Amniotic epithelial cell (primary cell): ENCODE data around the gene PDXP.
A peak's percentile ranks its signal among the peaks of the same experiment; 100 is the strongest.
"Not testable (repeated sequence)": the region's sequence is repeated elsewhere in the genome, so short reads cannot be mapped to it uniquely, and the experiment has no call there.

Experiments
- DNase-seq: peaks from one replicate; pipeline ENCODE4 v3.0.0-alpha.2; 2010; ENCODE audit warnings: low read depth

The PDXP gene

GRCh38 chr22:37674951-37675929, 16.7 kb downstream of the PDXP start, which contains the start of gene LGALS1:
LGALS1 (plus strand) TSS chr22:37675636; CDS start chr22:37675703, 67 bp downstream.
- peak; percentile 92 for DNase-seq

DNA sequence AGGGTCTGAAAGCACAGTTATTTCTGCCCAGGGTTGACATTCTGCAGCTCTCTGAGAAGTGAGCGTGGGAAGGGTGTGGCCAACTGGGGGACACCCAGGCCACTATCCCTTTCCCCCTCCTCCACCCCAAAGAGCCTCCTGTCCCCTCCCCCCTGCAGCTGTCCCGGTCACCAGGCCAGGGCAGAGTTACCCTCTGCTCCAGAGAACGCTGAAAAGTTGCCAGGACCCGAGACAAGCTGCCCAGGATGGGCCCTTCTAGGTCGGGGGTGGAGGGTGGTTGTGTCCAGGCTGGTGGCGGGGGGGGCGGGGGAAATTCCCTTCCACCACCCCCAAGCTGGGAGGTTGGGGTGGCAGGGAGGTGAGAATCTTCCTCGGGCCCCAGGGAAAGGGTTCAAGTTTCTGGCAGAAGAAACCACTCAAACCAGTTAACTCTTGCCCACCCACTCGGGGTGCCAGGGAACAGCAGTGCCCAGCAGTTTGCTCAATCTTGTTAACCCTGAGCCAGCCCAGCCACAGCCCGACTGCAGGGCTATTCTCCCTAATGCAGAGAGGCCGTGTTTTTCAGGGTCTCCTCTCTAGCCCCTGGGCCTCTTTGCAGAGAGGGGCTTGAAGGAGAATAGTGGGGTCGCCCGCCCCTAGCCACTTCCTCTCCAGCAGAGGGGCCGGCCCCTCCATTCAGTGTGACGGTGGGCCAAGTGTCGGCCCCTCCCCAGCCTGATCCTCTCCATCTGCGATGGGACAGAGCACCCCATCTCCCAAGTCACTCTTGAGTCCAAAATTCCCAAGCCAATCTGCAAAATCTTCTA, 17.6 kb downstream of the PDXP start:
- DNase-seq: peak; percentile 53

GRCh38 chr22:37676736-37677492, 18.4 kb downstream of the PDXP start:
- DNase-seq: peak; percentile 96

DNA sequence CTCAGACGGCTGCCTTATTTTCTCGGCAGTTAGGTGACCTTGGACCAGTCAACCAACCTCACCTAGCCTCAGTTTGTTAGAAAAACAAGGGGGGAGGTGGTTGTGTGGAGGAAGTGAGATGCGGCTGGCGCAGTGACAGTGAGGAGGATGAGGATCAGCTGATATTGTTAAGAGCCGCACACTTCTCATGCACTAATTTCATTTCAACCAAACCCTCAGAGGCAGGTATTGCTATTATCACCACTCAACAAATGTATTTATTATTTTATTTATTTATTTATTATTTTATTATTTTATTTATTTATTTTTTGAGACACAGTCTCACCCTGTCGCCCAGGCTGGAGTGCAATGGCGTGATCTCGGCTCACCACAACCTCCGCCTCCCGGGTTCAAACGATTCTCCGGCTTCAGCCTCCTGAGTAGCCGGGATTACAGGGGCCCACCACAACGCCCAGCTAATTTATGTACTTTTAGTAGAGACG, 19.0 kb downstream of the PDXP start:
- DNase-seq: no peak

GRCh38 chr22:37678372-37678771, 19.8 kb downstream of the PDXP start:
- no peak for DNase-seq

DNA sequence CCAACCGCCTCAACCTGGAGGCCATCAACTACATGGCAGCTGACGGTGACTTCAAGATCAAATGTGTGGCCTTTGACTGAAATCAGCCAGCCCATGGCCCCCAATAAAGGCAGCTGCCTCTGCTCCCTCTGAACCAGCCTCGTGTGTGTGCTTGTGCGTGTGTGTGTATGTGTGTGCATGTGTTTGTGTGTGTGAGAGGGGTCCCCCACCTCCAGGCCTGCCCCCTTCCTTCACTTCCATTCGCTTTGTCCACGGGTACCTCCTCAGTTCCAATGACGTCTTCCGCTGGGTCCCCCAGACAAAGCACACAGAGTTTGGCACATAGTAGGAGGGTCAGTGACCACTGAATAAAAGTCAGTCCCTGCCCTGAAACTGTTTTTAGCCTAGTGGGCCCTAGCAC, 21.1 kb downstream of the PDXP start:
- DNase-seq: no peak

DNA sequence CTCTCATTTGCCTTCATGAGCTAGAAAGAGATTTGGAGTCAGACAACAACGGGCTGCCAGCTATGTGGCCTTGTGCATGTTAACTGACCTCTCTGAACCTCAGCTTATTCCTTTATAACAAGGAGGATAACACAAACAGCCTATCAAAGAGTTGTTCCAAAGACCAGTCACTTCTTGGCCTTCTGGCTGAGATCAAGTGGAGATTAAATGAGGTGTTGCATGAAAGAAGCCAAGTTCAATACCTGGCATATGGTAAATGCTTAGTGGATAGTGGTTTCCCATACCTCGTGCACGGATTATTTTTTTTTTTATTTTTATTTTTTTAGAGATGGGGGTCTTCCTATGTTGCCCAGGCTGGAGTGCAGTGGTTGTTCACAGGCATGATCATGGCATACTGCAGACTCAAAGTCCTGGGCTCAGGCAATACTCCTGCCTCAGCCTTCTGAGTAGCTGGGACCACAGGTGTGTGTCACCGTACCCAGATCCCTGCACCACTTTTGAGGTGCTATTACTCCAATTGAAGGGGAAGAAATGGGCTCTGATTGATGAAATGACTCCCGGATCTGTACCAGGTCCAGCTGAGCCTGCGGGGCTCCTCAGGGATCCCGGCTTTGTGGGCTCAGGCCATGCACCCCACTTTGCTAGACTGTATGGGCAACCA, 21.8 kb downstream of the PDXP start:
- no peak for DNase-seq

DNA sequence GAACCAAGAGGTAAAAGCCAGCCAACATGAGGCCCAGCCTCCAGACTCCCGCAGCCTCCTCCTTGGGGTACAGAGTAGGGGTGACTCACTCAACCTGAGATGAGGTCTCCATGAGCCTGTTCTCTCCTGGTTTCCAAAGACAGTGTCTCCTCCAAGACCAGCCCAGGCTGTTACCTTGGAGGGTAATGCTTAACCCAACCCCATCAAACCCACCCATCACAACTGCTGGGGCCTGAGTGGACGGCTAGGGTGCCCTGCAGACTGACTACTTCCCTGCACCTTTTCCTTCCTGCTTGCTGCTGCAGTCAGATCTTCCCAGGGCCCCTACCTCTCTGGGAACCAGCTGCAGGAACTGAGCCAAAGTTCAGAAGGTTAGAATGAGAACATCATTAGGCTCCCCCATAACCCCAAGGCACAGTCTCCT, 22.5 kb downstream of the PDXP start:
- peak; percentile 47 for DNase-seq

- peak; percentile 73 for DNase-seq
Measured at GRCh38 chr22:37681556-37682049, 23.1 kb downstream of the PDXP start.

- no peak for DNase-seq
Measured at GRCh38 chr22:37684803-37685615, 26.5 kb downstream of the PDXP start.

DNA sequence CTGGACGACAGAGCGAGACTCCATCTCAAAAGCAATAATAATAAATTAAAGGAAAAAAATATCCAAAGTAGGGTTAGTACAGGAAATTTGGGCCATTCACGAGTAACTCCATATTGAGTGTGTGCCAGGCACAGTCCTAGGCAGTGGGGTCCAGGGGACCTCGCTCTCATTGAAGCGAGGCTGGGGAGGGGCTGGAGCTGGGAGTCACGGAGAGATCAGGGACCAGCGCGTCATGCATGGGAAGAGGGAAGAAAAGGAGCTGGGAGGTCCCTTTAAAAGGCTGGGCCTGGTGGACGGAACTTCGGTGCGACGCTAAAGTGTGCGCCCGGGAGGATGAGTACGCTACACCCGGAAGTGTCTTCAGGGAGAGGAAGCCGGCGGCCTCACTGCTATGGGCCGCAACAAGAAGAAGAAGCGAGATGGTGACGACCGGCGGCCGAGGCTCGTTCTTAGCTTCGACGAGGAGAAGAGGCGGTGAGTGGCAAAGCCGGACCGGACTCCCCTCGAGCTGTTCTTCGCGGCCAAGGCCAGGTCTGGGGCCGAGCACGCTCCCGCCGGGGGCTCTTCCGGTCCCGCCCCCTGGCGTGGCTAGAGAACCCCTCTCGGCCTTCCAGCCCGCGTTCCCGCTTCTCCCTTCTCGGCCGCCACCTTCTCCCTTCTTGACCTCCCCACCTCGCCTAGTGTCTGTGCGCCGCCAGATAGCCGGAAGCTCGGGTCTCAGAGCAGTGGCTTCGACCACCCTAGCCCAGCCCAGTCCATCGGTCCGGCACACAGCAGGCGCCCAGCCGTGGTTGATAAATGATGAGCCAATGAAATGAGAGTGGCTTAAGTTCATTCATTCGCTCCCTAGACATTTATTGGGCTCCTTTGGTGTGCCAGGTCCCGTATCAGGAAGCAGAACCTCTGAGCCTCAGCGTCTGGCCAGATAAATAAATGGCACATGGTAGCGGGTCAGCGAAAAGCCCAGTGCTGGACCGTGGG, 27.8 kb downstream of the PDXP start, which contains the start of gene NOL12:
TSS of gene NOL12 (plus strand) at position 342 of the 981 bp plus-strand sequence. CDS start at position 392, 50 bp downstream.
- peak; percentile 87 for DNase-seq

GRCh38 chr22:37690407-37690806, 31.9 kb downstream of the PDXP start:
- no peak for DNase-seq

DNA sequence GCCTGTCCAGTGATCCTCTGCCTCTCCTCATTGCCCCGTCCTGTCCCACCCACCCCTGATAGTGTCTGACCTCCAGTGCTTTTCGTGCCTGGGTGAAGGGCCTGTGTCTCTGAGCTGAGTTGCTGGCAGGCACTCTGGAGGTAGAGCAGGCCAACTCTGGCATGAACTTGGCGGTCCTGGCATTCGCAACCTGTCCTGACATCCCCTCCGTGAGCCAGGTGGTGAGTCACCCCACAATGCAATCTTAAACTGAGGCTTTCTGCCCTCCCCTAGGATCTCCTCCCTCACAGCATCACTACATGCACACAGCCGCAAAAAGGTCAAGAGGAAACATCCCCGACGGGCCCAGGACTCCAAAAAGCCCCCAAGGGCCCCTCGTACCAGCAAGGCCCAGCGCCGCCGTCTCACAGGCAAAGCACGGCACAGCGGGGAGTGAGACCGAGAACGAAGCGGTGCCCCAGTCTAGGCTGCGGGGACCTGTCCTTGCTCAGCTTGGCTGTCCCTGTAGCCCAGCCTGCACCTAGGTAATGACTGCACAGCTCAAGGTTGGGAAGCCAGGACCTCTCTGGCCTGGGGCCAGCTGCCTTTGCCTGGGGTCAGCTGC, 32.5 kb downstream of the PDXP start:
- no peak for DNase-seq

DNA sequence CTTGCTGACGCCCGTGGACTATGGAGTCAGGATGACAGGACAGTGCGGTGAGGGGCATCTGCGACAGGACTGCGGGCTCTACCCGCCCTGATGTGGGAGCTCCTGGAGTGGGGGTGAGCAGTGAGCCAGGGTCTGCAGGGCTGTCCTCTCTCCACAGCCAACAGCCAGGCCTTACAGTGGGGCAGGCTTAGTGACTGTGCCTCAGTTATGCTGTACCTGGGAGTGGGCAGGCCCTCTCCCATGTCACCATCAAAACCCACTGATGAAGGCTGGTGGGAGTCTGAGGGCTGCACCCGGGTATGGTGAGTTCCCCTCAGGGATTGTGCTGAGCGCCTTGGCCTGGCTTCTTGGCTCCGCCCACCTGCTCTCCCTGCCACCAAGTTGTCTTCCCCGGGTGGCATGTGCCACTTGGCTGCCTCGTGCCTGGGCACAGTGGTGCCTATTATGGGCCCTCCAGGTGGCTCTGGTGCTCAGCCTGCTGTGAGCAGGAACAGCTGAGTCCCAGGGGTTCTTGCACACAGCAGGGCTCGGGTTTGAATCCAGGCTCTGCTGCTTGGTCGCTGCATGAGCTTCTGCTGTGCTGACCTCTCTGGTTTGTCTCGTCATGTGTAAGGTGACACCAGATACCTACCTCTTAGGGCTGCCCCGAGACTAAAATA, 34.2 kb downstream of the PDXP start:
- no peak for DNase-seq

DNA sequence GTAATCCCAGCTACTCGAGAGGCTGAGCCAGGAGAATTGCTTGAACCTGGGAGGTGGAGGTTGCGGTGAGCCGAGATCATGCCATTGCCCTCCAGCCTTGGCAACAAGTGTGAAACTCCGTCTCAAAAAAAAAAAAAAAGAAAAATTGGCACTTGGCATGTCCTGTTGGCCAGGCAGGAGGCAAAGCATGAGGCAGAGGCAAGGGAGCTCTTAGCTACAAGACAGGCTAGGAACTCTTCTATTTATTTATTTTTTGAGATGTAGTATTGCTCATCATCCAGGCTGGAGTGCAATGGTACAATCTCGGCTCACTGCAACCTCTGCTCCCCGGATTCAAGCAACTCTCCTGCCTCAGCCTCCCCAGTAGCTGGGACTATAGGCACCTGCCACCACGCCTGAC, 35.6 kb downstream of the PDXP start:
- DNase-seq: not testable (repeated sequence)

DNA sequence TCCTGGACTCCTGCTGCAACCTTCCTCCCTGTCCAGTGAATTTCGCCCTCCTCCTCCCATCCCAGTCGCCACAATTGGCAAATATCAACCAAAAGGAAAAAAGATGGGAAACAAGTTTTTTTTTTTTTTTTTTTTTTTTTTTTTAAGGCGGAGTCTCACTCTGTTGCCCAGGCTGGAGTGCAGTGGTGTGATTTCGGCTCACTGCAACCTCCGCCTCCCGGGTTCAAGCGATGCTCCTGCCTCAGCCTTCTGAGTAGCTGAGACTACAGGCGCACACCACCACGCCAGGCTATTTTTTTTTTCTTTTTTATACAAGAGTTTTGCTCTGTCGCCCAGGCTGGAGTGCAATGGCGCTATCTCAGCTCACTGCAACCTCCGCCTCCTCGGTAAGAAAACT, 37.7 kb downstream of the PDXP start:
- DNase-seq: not testable (repeated sequence)

DNA sequence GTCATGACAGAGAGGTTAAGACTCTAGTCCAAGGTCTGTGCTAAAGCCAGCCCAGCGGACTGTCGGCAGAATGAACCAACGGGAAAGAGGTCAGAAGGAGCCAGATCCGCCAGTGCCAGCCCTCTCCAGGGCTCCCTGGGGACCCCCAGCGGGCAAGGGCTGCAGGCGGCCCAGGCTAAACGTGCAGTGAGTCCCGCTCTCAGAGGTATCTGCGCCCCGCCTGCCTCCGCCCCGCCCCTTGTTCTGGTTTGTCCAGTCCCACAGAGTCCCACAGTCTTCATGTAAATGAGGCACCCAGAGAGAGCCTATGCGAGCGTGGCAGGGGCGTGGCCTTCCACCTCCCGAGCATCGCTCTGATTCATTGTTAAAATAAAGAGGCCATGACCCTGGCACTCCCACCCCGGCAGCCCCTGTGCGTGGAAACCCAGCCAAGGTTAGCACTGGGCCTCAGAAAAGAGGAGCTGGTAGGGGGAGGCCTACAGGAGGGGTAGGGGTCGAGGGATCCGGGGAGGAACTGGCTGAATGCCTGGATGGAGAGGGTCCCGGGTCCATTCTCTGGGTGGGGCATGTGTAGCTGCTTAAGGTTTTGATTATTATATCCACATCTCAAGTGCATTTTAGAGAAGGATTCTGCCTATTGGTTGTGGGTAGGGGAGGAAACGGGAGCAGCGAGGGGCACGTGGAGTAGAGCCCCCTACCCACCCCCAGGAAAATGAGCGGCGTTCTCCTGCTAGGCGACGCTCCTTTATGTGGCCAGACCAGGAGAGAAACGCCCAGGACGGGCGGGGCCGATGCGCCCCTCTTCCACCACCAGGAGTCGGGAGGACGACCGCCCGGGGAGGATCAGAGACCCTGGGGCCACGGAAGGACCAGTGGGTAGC, 38.4 kb downstream of the PDXP start, which contains the start of gene TRIOBP:
TSS of gene TRIOBP (plus strand) at position 392 of the 881 bp plus-strand sequence. CDS start 4,318 bp downstream, outside the sequence.
- peak; percentile 91 for DNase-seq
